Fibroblast of lung (primary cell): ENCODE results near the gene CLASP1.

Source experiments
- EZH2 ChIP-seq: IDR thresholded peaks from 2 replicates; pipeline ENCODE4 v1.5.1; 2012; ENCODE audit warnings: low read length, control low read depth, mild to moderate bottlenecking; ENCODE audit errors: missing control alignments
- TF ChIP-seq, protein P1 (sequence below), 2 donors: IDR thresholded peaks in 1 of 2; conservative IDR thresholded peaks in 1 of 2; 1 replicate in 1 of 2; 2 replicates in 1 of 2; pipeline ENCODE4 v1.5.1; 2011 to 2012; ENCODE audit warnings: low read length in 2 of 2, control low read depth in 1 of 2, inconsistent platforms in 1 of 2, low read depth in 1 of 2, mild to moderate bottlenecking in 1 of 2

DNA sequence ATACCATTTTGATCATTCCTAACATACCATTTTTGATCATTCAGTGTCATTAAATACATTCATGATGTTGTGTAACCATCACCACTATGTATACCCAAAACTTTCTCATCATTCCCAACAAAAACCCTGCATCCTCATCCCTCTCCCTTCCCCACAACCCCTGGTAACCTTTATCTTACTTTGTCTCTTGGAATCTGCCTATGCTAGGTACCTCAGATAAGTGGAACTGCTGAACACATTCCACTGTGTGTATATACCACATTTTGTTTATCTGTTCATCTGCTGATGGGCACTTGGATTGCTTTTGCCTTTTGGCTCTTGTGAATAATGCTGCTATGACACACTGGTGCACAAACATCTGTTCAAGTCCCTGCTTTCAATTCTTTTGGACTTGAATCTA is 280.4 kb downstream of the CLASP1 start:
- TF ChIP-seq, protein P1, sequence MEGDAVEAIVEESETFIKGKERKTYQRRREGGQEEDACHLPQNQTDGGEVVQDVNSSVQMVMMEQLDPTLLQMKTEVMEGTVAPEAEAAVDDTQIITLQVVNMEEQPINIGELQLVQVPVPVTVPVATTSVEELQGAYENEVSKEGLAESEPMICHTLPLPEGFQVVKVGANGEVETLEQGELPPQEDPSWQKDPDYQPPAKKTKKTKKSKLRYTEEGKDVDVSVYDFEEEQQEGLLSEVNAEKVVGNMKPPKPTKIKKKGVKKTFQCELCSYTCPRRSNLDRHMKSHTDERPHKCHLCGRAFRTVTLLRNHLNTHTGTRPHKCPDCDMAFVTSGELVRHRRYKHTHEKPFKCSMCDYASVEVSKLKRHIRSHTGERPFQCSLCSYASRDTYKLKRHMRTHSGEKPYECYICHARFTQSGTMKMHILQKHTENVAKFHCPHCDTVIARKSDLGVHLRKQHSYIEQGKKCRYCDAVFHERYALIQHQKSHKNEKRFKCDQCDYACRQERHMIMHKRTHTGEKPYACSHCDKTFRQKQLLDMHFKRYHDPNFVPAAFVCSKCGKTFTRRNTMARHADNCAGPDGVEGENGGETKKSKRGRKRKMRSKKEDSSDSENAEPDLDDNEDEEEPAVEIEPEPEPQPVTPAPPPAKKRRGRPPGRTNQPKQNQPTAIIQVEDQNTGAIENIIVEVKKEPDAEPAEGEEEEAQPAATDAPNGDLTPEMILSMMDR (conservative IDR thresholded peaks at IDR 0.05 in 1 of 2, IDR thresholded peaks at IDR 0.05 in 1 of 2; ENCODE audit: low read depth in 1 of 2, low read length in 2 of 2): no peak
- TF ChIP-seq EZH2: no peak
